ENCODE data around the gene UNC119. TPM values are rescaled to one million over a fixed set of nuclear protein-coding genes. Genes with fewer than 3 reads are reported as not detected.

The UNC119 gene
- total and polyA plus RNA-seq, 2 experiments from 2014 or later = 39.0 to 78.4 TPM

DNA sequence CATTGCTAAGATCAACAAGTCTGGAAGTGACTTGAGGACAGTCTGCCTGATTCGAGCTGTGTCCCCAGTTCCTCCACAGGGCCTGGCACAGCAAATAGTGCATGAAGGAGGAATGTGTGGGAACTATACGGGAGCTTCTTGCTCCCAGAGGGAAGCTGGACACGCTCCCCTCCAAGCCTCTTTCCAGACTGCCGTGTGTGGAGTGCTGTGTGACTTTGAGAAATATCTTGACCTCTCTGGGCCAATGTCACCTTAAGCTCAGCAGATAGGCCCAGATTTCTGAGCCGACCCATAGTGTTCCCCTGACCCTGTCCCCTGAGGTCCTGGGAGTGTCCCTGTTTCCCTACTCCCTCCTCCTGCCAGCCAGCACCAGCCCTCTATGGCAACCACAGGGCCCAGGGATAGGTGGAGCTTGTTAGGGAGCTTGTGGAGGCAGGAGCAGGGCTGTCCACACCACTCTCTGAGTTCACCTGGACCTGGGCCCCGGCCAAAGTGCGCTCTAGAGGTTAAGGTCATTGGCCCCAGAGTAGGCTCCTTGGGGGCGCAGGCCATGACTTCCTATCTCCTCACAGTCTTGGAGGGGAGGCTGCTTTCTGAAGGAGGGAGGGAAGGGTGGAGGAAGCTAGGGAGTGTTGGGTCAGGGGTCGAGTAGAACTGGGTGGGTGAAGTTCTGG, 52.6 kb downstream of the UNC119 start:
- Mint-ChIP-seq H3K4me1 (peaks cover 28% of the 10 kb centered on the region), H3K27me3 (ENCODE audit: insufficient read depth, low read depth, poor library complexity) (peaks cover 9% of the 10 kb centered on the region), H3K9me3 (no peaks in the 10 kb centered on the region; the same call in 2 of the 3 replicates), H3K4me3 (no peak overlapping the region), H3K27ac (no peak overlapping the region), H3K36me3 (ENCODE audit: low read depth) (no peaks in the 10 kb centered on the region)
- DNase-seq (ENCODE audit: low spot score) = no peak
- no peaks in the 10 kb centered on the region for H3K27me3 ChIP-seq (ENCODE audit: insufficient read depth)
- no peaks in the 10 kb centered on the region for H3F3A ChIP-seq (replicated peaks; ENCODE audit: low read depth)
- no peak for ATAC-seq
- H3K9me2 ChIP-seq (ENCODE audit: insufficient read depth) = no peaks in the 10 kb centered on the region
- no peak overlapping the region; the same call in 1 of the 2 replicates for H2AFZ ChIP-seq
- H3K4me2 ChIP-seq = no peak overlapping the region
- no peak overlapping the region for H3K27ac ChIP-seq (ENCODE audit: low read depth)
- H3K4me3 ChIP-seq = no peak overlapping the region
- no peaks in the 10 kb centered on the region for H3K79me2 ChIP-seq (replicated peaks; ENCODE audit: insufficient read depth)
- TF ChIP-seq, protein P1, sequence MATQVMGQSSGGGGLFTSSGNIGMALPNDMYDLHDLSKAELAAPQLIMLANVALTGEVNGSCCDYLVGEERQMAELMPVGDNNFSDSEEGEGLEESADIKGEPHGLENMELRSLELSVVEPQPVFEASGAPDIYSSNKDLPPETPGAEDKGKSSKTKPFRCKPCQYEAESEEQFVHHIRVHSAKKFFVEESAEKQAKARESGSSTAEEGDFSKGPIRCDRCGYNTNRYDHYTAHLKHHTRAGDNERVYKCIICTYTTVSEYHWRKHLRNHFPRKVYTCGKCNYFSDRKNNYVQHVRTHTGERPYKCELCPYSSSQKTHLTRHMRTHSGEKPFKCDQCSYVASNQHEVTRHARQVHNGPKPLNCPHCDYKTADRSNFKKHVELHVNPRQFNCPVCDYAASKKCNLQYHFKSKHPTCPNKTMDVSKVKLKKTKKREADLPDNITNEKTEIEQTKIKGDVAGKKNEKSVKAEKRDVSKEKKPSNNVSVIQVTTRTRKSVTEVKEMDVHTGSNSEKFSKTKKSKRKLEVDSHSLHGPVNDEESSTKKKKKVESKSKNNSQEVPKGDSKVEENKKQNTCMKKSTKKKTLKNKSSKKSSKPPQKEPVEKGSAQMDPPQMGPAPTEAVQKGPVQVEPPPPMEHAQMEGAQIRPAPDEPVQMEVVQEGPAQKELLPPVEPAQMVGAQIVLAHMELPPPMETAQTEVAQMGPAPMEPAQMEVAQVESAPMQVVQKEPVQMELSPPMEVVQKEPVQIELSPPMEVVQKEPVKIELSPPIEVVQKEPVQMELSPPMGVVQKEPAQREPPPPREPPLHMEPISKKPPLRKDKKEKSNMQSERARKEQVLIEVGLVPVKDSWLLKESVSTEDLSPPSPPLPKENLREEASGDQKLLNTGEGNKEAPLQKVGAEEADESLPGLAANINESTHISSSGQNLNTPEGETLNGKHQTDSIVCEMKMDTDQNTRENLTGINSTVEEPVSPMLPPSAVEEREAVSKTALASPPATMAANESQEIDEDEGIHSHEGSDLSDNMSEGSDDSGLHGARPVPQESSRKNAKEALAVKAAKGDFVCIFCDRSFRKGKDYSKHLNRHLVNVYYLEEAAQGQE (IDR thresholded peaks at IDR 0.05; ENCODE audit: unreplicated experiment) = no peak
- TF ChIP-seq, protein P2, sequence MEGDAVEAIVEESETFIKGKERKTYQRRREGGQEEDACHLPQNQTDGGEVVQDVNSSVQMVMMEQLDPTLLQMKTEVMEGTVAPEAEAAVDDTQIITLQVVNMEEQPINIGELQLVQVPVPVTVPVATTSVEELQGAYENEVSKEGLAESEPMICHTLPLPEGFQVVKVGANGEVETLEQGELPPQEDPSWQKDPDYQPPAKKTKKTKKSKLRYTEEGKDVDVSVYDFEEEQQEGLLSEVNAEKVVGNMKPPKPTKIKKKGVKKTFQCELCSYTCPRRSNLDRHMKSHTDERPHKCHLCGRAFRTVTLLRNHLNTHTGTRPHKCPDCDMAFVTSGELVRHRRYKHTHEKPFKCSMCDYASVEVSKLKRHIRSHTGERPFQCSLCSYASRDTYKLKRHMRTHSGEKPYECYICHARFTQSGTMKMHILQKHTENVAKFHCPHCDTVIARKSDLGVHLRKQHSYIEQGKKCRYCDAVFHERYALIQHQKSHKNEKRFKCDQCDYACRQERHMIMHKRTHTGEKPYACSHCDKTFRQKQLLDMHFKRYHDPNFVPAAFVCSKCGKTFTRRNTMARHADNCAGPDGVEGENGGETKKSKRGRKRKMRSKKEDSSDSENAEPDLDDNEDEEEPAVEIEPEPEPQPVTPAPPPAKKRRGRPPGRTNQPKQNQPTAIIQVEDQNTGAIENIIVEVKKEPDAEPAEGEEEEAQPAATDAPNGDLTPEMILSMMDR (conservative IDR thresholded peaks at IDR 0.05; ENCODE audit: low read depth in 2 of 2) = no peak
- TF ChIP-seq CREB1 (CRISPR knock-in tag; IDR thresholded peaks at IDR 0.05; ENCODE audit: low read depth) (no peak), NANOG (IDR thresholded peaks at IDR 0.05; ENCODE audit: borderline replicate concordance) (no peak), JUNB (IDR thresholded peaks at IDR 0.05; ENCODE audit: unreplicated experiment) (no peak), ZNF114 (CRISPR knock-in tag; IDR thresholded peaks at IDR 0.05) (no peak), EZH2 (IDR thresholded peaks at IDR 0.05; ENCODE audit: low read depth, unreplicated experiment) (no peak), POLR2AphosphoS5 (IDR thresholded peaks at IDR 0.05; ENCODE audit: low read depth) (no peak), EZH2phosphoT487 (IDR thresholded peaks at IDR 0.05; ENCODE audit: unreplicated experiment) (no peak)
- TF ChIP-seq, protein P3, sequence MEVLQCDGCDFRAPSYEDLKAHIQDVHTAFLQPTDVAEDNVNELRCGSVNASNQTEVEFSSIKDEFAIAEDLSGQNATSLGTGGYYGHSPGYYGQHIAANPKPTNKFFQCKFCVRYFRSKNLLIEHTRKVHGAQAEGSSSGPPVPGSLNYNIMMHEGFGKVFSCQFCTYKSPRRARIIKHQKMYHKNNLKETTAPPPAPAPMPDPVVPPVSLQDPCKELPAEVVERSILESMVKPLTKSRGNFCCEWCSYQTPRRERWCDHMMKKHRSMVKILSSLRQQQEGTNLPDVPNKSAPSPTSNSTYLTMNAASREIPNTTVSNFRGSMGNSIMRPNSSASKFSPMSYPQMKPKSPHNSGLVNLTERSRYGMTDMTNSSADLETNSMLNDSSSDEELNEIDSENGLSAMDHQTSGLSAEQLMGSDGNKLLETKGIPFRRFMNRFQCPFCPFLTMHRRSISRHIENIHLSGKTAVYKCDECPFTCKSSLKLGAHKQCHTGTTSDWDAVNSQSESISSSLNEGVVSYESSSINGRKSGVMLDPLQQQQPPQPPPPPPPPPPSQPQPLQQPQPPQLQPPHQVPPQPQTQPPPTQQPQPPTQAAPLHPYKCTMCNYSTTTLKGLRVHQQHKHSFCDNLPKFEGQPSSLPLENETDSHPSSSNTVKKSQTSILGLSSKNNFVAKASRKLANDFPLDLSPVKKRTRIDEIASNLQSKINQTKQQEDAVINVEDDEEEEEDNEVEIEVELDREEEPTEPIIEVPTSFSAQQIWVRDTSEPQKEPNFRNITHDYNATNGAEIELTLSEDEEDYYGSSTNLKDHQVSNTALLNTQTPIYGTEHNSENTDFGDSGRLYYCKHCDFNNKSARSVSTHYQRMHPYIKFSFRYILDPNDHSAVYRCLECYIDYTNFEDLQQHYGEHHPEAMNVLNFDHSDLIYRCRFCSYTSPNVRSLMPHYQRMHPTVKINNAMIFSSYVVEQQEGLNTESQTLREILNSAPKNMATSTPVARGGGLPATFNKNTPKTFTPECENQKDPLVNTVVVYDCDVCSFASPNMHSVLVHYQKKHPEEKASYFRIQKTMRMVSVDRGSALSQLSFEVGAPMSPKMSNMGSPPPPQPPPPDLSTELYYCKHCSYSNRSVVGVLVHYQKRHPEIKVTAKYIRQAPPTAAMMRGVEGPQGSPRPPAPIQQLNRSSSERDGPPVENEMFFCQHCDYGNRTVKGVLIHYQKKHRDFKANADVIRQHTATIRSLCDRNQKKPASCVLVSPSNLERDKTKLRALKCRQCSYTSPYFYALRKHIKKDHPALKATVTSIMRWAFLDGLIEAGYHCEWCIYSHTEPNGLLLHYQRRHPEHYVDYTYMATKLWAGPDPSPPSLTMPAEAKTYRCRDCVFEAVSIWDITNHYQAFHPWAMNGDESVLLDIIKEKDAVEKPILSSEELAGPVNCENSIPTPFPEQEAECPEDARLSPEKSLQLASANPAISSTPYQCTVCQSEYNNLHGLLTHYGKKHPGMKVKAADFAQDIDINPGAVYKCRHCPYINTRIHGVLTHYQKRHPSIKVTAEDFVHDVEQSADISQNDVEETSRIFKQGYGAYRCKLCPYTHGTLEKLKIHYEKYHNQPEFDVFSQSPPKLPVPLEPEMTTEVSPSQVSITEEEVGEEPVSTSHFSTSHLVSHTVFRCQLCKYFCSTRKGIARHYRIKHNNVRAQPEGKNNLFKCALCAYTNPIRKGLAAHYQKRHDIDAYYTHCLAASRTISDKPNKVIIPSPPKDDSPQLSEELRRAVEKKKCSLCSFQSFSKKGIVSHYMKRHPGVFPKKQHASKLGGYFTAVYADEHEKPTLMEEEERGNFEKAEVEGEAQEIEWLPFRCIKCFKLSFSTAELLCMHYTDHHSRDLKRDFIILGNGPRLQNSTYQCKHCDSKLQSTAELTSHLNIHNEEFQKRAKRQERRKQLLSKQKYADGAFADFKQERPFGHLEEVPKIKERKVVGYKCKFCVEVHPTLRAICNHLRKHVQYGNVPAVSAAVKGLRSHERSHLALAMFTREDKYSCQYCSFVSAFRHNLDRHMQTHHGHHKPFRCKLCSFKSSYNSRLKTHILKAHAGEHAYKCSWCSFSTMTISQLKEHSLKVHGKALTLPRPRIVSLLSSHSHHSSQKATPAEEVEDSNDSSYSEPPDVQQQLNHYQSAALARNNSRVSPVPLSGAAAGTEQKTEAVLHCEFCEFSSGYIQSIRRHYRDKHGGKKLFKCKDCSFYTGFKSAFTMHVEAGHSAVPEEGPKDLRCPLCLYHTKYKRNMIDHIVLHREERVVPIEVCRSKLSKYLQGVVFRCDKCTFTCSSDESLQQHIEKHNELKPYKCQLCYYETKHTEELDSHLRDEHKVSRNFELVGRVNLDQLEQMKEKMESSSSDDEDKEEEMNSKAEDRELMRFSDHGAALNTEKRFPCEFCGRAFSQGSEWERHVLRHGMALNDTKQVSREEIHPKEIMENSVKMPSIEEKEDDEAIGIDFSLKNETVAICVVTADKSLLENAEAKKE (CRISPR knock-in tag; IDR thresholded peaks at IDR 0.05) = no peak
- TF ChIP-seq, protein P4, sequence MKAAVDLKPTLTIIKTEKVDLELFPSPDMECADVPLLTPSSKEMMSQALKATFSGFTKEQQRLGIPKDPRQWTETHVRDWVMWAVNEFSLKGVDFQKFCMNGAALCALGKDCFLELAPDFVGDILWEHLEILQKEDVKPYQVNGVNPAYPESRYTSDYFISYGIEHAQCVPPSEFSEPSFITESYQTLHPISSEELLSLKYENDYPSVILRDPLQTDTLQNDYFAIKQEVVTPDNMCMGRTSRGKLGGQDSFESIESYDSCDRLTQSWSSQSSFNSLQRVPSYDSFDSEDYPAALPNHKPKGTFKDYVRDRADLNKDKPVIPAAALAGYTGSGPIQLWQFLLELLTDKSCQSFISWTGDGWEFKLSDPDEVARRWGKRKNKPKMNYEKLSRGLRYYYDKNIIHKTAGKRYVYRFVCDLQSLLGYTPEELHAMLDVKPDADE (IDR thresholded peaks at IDR 0.05) = no peak
- H4K20me1 ChIP-seq (replicated peaks; ENCODE audit: insufficient read depth) = no peaks in the 10 kb centered on the region
- H3K36me3 ChIP-seq (ENCODE audit: insufficient read depth) = no peaks in the 10 kb centered on the region
- H3K4me1 ChIP-seq (ENCODE audit: insufficient read depth) = peaks cover 11% of the 10 kb centered on the region; the same call in 1 of the 2 replicates

Data from GM23338 (cell line).